DMS 273 (cell line): ENCODE measurements around the gene SLC51A.
"Not testable (repeated sequence)": the region's sequence is repeated elsewhere in the genome, so short reads cannot be mapped to it uniquely, and the experiment has no call there.

ENCODE experiments used
- DNase-seq: peaks from one replicate; lab custom pipeline; 2025; ENCODE audit not compliant: unreplicated experiment; lab: John Stamatoyannopoulos, UW

The SLC51A gene

DNA sequence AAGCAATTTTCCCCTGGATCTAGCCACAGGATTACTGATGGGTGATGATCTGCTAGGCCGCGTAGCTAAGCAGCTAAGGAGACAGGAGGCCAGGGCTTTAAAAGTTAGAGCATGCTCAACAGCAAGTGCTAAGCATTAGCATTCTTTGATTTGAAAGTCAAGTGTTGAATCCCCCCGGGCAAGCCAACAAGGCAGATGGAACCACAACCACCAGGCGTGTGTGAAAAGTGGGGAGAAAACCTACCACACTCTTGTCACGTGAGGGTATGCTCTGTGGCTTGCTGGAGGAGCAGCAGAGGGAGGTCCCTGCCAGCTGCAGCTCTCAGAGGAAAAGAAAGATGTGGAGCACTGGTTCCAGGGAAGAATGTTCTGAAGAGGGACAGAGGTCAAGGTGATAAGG lies 20.9 kb downstream of the SLC51A start:
- DNase-seq: no peak

DNA sequence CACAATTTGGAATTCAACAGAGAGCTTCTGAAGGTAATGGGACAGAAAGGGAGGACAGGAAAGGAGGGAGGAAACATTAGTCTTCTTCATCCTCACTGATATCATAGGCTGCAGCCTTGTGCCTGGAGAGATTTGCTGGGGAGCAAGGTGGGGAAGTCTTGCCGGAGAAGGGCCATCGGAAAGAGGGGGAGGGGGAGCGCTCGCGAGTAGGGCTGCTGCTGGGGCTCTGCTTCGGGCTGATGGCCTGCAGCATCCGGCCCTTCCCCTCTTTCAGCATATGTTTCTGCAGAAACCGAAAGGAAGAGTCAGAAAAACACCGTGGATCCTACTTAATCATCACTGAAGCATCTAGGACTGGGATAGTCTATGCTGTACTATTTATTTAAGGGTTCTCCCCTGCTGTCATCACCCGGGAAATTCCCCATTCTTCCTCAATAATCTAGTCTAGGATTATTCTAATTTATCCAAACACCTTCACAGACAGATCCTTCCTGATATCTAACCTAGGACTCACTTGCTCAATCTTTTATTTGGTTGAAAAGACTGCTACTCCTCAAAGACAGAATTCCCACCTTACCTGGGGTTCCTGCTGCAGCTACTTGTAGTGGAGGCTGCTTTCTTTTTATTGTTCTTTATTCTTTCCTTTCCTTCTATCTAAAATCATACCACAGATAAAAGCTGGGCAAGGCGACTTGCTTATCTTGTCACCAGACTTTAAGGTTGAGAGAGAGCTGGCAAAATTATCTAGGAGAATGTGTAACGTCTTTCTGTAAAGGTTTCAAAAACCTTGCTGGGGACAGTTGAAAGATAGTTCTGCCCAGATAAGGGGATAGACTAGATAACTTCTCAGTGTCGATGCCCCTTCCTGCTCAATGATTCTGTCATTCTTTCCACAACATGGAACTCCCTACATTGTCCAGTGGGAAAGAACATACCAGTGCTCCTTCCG lies 22.6 kb downstream of the SLC51A start:
- no peak for DNase-seq

DNA sequence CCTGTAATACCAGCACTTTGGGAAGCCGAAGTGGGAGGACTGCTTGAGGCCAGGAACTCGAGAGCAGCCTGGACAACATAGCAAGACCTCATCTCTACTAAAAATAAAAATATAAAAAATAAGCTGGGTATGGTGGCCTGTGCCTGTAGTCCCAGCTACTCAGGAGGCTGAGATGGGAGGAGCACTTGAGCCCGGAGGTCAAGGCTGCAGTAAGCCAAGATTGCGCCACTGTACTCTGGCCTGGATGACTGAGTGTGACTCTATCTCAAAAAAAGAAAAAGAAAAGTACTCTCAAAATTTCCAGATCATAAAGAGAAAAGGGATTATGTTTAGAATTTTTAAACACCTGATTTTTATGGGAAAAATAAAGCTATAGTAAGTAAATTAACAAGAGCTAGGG lies 24.1 kb downstream of the SLC51A start:
- DNase-seq: no peak

DNA sequence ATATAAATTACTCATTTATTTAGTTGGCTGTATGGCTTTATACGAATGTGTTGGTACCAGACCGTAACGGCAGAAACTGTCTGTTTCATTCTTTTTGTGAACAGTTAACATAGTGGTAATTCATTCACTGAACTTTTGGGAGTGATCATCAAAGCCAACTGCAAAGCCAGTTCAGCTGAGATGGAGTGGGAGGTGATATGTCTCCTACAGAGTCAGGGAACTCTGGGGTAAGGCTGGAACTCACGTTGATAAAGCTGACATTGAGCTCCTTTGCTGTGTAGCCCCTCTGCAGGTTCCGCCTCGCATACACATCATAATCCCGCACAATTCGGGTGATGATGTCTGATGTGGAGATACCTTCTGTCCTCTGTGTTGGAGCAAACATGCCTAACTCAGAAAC lies 25.4 kb downstream of the SLC51A start:
- DNase-seq: no peak

DNA sequence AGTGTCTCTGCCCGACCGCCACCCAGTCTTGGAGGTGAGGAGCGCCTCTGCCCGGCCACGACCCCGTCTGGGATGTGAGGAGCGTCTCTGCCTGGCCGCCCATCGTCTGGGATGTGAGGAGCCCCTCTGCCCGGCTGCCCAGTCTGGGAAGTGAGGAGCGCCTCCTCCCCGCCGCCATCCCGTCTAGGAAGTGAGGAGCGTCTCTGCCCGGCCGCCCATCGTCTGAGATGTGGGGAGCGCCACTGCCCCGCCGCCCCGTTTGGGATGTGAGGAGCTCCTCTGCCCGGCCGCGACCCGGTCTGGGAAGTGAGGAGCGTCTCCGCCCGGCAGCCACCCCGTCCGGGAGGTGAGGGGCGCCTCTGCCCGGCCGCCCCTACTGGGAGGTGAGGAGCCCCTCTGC lies 27.8 kb downstream of the SLC51A start:
- not testable (repeated sequence) for DNase-seq

DNA sequence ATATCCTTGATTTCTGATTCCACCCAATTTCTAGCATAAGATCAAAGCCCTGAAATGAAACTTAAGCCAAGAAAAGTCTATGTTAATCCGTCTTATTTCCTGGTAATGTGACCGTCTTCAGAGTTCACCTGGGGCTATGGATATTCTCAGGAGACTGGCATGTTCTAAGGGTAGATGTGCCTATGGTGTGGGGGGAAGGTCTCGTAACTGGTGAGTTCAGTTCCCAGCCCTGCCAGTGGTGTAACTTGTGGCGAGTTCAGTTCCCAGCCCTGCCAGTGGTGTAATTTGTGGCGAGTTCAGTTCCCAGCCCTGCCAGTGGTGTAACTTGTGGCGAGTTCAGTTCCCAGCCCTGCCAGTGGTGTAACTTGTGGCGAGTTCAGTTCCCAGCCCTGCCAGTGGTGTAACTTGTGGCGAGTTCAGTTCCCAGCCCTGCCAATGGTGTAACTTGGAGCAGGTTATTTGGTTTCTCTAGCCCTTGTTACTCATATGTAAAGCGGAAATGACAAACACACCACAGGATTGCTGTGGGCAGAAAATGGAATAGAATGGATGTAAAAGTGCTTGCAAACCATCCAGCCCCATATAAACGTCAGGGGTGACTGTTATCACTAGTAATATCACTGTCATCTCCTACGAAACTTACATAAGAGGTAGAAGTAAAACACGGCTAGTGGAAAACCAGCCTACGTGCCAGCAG lies 30.4 kb downstream of the SLC51A start:
- DNase-seq: no peak

DNA sequence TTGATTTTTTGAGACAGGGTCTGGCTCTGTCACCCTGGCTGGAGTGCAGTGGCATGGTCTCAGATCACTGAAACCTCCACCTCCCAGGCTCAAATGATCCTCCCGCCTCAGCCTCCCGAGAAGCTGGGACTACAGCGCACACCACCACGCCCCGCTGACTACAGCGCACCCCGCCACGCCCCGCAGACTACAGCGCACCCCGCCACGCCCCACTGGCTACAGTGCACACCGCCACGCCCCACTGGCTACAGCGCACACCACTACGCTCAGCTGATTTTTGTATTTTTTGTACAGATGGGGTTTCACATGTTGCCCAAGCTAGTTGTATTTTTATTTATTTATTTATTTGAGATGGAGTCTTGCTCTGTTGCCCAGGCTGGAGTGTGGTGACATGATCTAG lies 35.6 kb downstream of the SLC51A start:
- DNase-seq: no peak

DNA sequence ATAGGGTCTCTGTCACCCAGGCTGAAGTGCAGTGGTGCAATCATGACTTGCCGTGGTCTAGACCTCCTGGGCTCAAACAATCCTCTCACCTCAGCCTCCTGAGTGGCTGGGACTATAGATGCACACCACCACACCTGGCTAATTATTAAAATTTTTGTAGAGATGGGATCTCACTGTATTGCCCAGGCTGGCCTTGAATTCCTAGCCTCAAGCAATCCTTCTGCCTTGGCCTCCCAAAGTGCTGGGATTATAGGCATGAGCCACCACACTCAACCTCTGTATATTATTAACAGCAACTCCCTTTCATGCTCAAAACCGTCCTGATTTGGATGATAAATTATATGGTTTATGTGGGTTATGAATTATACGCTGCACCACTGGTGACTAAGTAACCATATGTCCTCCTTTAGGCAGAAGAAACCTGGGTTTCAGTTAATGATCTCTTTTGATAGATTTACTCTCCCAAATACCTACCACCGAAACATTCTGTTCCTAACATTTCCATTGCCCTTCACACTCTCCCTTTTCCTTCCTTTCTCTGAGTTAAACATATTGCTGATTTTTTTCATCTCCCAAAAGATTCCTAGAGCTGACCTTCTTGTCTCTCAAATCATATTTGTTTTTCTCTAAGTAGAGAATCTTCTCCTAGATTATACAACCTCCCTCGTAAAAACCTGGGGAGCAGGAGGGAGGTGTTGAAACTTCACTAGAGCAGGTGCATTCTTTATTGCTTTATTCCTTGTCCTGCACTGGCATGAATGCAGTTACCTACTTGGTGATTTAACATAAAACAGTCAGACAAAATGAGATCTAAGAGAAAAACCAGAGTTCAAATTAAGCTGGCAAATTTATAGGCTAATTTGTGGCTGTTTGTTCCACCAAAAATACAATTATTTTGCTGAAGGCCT lies 38.3 kb downstream of the SLC51A start:
- no peak for DNase-seq

DNA sequence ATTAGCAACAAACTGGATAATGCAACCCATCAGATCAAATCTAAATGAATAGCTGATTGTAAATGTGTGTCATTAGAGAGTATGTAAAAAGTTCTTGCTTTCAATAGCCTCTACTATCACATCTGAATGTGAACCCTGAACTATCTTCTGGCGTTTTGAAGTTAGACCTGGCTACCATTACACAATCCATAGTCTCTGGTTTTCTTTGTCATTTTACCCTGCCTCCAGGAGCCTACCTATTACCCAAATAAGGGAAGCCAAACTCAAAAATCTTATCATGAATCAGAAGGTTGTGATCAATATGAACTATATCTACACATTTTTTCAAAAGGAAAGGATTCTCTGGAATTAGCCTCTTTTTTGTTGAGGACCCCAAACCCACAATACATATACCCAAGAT lies 39.4 kb downstream of the SLC51A start:
- DNase-seq: no peak

DNA sequence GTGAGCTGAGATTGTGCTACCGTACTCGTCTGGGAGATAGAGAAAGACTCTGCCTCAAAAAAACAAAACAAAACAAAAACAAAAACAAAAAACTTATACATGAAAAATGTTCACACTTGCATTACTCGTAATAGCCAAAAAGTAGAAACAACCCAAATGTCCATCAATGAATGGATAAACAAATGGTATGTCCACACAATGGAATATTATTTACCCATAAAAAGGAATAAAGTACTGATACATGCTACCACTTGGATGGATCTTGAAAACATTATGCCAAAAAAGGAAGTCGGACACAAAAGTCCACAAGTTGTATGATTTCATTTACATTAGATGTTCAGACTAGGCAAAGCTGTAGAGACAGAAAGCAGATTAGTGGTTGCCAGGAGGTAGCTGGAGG lies 44.5 kb downstream of the SLC51A start:
- DNase-seq: no peak

DNA sequence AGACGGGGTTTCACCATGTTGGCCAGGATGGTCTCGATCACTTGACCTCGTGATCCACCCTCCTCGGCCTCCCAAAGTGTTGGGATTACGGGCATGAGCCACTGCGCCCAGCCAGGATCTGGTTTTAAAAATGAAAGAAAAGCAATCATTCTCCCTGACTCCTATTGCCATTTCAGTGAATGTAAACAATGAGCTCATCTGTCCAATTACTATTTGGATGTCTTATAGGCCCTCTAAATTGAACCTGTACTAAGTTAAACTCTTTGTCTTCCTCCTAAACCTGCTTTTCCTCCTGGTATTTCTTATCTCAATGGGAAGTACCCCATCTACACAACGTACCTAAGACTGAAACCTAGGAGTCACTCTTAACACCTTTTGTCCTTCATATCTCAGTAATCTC lies 47.5 kb downstream of the SLC51A start:
- no peak for DNase-seq

DNA sequence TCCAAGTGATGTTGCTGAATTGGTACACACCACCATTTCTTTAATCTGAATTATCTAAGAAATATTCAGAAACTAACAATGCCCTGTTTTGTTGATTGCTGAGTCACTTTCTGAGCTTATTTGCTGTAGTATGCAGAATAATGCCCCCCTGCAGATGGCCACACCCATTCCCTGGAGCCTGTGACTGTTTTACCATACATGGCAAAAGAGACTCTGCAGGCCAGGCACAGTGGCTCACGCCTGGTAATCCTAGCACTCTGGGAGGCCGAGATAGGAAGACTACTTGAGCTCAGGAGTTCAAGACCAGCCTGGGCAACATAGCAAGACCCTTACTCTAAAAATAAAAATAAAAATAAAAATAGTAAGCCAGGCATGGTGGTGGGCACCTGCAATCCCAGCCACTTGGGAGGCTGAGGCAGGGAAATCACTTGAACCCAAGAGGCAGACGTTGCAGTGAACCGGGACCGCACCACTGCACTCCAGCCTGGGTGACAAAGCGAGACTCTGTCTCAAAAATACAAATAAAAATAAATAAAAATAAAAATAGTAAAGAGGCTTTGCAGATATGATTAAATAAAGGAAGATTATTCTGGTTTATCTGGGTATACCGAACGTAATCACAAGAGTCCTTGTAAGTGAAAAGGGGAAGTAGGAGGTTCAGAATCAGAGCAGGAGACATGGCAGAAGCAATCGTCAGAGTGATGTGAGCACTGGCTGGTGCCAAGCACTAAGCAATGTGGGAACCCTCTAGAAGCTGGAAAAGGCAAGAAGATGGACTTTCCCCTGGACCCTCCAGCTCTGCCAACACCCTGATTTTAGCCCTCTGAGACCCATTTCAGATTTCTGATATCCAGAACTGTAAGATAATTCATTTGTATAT lies 52.2 kb downstream of the SLC51A start:
- DNase-seq: no peak

DNA sequence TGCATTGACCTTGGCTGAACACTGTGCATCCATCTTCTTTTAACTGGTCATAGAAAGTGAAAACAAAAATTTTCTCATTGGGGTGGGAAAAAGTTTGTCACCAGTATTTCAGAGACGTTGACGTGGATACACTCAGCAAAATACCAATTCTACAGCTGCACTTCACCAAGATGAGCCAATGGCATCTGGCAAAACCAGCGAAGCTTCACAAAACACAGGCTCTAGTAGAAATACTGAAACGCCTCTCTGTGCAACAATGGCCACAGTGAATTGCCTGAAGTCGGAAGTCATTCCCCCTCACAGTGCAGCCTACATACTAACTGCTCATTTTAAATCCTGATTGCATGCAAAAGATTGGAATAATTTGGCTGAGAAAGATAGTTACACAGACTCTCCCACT lies 54.2 kb downstream of the SLC51A start:
- DNase-seq: no peak

DNA sequence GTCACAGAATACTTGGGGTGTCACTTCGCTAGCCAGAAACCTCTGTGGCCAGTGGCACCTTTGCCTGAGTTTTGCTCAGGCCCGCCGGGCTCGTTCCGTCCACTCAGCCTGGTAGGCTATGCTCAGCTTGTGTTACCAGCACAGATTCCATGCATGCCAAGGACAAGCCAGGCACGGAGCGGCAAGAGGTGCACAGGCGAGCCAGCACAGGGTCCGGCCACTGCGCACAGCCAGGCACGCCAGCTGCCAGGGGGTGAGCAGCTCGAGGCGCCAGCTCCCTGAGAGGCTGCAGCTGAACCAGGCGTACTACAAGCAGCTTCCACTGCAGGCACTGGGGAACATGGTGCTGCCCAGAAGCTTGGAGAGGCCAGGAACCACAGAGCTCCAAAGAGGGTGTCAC lies 56.5 kb downstream of the SLC51A start:
- no peak for DNase-seq

DNA sequence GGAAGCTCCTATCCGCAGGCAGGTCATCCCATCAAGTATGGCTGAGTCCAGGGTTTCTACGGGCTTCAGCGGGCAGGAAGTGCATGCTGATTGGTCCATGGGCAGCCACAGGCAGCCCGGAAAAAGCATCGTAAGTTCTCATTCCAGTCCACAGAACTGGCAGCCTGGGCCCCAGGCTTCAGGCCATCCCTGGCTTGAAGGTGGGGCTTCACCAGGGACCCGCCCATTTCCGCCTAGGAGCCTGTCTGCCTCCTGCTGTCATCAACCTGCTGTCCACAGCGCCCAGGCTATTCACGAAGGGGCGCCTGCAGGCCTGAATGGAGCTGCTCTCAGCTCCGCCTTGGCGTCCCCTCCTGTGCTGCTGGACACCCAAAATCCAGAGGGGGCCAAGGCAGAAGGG lies 57.3 kb downstream of the SLC51A start:
- DNase-seq: no peak

DNA sequence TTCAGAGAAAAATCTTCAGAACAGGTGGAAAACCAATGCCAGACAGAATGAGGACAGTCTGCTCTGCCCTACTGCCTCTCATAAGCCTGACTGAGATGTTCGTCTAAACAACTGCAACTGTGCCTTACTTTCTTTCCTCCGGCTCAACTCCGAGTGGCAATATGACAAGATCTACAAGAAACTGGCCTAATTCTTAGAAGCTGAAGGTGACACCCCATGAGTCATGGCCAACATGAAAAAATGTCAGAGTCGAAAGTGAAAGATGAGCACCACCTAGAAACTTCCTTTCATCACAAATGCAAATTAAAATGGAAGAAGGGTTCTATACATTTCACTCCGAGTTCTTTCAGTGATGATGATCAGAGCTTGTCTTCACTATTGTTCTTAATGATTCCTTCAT lies 58.3 kb downstream of the SLC51A start:
- no peak for DNase-seq

DNA sequence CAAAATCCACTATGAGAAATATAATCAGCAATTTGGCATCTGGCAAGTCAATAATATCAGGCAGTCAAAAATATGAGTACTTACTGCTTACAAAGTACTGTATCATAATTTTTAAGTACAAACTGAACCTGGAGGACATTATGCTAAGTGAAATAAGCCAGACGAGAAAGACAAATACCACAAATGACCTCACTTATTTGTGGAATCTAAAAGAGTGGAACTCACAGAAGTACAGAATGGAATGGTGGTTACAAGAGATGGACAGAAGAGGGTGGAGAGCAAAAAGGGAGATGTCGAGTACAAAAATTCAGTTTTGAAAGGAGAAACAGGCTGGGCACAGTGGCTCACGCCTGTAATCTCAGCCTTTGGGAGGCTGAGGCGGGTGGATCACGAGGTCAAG lies 58.8 kb downstream of the SLC51A start:
- DNase-seq: no peak

DNA sequence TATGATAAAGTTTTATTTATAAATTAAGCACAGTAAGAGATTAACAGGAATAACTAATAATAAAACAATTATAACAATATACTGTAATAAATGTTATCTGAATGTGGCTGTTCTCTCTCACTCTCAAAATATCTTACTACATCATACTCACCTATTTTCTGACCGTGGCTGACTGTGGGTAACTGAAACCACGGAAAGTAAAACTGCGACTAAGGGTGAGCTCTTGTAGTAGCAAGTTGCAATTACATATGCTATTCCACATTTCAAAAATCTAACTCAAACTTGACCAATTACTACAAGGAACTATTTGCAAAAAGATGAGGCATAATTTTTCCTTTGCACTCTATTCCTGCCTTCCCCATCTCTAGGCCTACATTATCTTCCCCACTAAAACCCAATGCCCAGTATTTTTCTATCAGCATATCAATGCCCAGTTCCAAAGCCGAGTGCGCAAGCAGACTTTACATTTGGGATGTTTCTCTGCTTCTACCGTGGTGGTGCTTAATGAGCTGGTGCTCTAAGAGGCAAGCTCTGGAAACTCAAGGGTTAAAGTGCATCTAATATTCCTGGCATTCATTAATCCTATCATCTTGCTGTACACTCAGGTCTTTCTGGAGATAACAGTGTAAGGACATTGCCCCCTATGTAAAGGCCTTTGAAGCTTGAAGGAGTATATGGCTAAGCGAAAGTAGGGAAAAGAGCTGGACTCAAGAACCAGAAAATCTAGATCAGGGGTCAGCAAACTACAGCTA lies 64.5 kb downstream of the SLC51A start:
- no peak for DNase-seq

DNA sequence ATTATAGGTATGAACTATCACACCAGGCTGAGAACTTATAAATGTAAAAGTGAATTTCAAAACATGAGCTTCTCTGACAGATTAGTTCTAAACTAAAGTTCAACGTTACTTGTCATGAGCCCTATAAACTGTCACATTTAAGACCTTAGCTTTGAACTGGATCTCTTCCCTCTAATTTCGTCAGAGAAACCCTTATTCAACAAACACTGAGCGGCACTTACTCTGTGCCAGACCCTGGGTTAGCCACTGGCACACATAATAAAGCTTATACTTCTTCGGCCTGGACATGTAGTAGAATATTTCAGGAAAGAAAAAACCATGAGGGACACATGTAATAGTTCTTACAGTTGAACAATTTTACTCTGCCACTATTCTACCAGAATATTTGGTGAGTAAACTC lies 65.6 kb downstream of the SLC51A start:
- DNase-seq: no peak
